Uterus (tissue), 4 donors: ENCODE data around the gene ZNF100. TPM values are rescaled to one million over a fixed set of nuclear protein-coding genes. Genes with fewer than 3 reads are reported as not detected.
"Not testable (repeated sequence)": the region's sequence is repeated elsewhere in the genome, so short reads cannot be mapped to it uniquely, and the experiment has no call there.

ENCODE experiments used
- DNase-seq, 2 donors: peaks; one replicate each; pipeline ENCODE4 v3.0.0-alpha.2; 2019 to 2020
- H3K27ac ChIP-seq, 2 donors: fragments of 200-600 bp; sonication (generic); 1 replicate in 1 of 2; 2 replicates in 1 of 2; pipeline ENCODE4 v1.5.1; 2016 to 2018
- H3K27me3 ChIP-seq, 2 donors: fragments of 200-600 bp; sonication (generic); one replicate each; pipeline ENCODE4 v1.5.1; 2018 to 2019; ENCODE audit warnings: control low read depth in 1 of 2
- H3K36me3 ChIP-seq, 2 donors: fragments of 200-600 bp; sonication (generic); one replicate each; pipeline ENCODE4 v1.5.1; 2019; ENCODE audit warnings: control low read depth in 1 of 2
- H3K4me1 ChIP-seq, 2 donors: fragments of 200-600 bp; sonication (generic); one replicate each; pipeline ENCODE4 v1.5.1; 2018 to 2019; ENCODE audit warnings: control low read depth in 1 of 2
- H3K4me3 ChIP-seq, 2 donors: fragments of 200-600 bp; sonication (generic); 1 replicate in 1 of 2; 2 replicates in 1 of 2; pipeline ENCODE4 v1.5.1; 2018 to 2019; ENCODE audit warnings: mild to moderate bottlenecking in 1 of 2
- H3K9me3 ChIP-seq, 2 donors: fragments of 200-600 bp; sonication (generic); one replicate each; pipeline ENCODE4 v1.5.1; 2019; ENCODE audit warnings: control low read depth in 1 of 2
- CTCF ChIP-seq, 4 experiments: fragments of 200-600 bp in 2 of 4; fragments of 450-650 bp in 2 of 4; sonication (generic) in 2 of 4; IDR thresholded peaks; one replicate each; pipeline ENCODE4 v1.5.1; 2016 to 2019; ENCODE audit warnings: antibody characterized with exemption in 4 of 4, mild to moderate bottlenecking in 2 of 4, moderate library complexity in 1 of 4
- POLR2A ChIP-seq, 2 donors: fragments of 450-650 bp; IDR thresholded peaks; one replicate each; pipeline ENCODE4 v1.6.1; 2016; ENCODE audit warnings: antibody characterized with exemption in 2 of 2, mild to moderate bottlenecking in 1 of 2, moderate library complexity in 1 of 2
- intact Hi-C: fragments of 100-400 bp; cut with DNase I; formaldehyde crosslinking; loops from one replicate; pipeline ENCODE4 v1.15.1; 2023; ENCODE audit warnings: low total_unique reads
- total RNA-seq, 4 donors: library from RNA; depleted of rRNA in 3 of 4; stranded (reverse); fragments of >200 nt in 3 of 4; gene quantifications; one replicate each; pipeline versions ENCODE4 v1.1.0 to v1.2.4, GENCODE V29; 2014 to 2023
- donor health status: DM: yes; HTN: yes; CAD: no.

The ZNF100 gene
- total RNA-seq, 4 donors from 2014 or later = 7.2 to 18.0 (median 14.3) TPM

GRCh38 chr19:21749090-21749489 is 18.3 kb downstream of the ZNF100 start:
- Histone ChIP-seq H3K36me3 (no peaks in the 10 kb centered on the region), H3K27ac (no peak overlapping the region), H3K4me3 (no peak overlapping the region), H3K27me3 (no peaks in the 10 kb centered on the region), H3K4me1 (peaks cover 0 to 3% of the 10 kb centered on the region in 2 donors), H3K9me3 (no peaks in the 10 kb centered on the region)
- DNase-seq = no peak
- intact Hi-C loops = no loop called here
- TF ChIP-seq POLR2A (IDR thresholded peaks at IDR 0.05) = no peak
- TF ChIP-seq CTCF (IDR thresholded peaks at IDR 0.05) = no peak

GRCh38 chr19:21748088-21748487 is 19.3 kb downstream of the ZNF100 start:
- Histone ChIP-seq H3K27me3 (no peaks in the 10 kb centered on the region), H3K4me1 (peaks cover 0 to 3% of the 10 kb centered on the region in 2 donors), H3K4me3 (no peak overlapping the region), H3K27ac (no peak overlapping the region), H3K9me3 (no peaks in the 10 kb centered on the region), H3K36me3 (no peaks in the 10 kb centered on the region)
- TF ChIP-seq CTCF (IDR thresholded peaks at IDR 0.05) (no peak), POLR2A (IDR thresholded peaks at IDR 0.05) (no peak)
- intact Hi-C loops = no loop called here
- no peak for DNase-seq

- Histone ChIP-seq H3K27me3 (no peaks in the 10 kb centered on the region), H3K27ac (no peak overlapping the region), H3K4me1 (no peaks in the 10 kb centered on the region), H3K4me3 (no peak overlapping the region), H3K9me3 (no peaks in the 10 kb centered on the region), H3K36me3 (no peaks in the 10 kb centered on the region)
- intact Hi-C loops = no loop called here
- TF ChIP-seq CTCF (IDR thresholded peaks at IDR 0.05) (no peak), POLR2A (IDR thresholded peaks at IDR 0.05) (no peak)
- DNase-seq = no peak
Measured at GRCh38 chr19:21740559-21740958, 26.8 kb downstream of the ZNF100 start.

GRCh38 chr19:21726942-21727747 is 40.2 kb downstream of the ZNF100 start:
- H3K27ac ChIP-seq, H3K27me3 ChIP-seq, H3K4me3 ChIP-seq, DNase-seq, H3K4me1 ChIP-seq, H3K36me3 ChIP-seq, intact Hi-C loops: not testable (repeated sequence)
- peaks cover 0 to 23% of the 10 kb centered on the region in 2 donors for H3K9me3 ChIP-seq

- Histone ChIP-seq H3K36me3 (no peaks in the 10 kb centered on the region), H3K4me3 (no peak overlapping the region), H3K27ac (no peak overlapping the region), H3K9me3 (no peaks in the 10 kb centered on the region), H3K27me3 (no peaks in the 10 kb centered on the region), H3K4me1 (no peaks in the 10 kb centered on the region)
- no peak for TF ChIP-seq POLR2A (IDR thresholded peaks at IDR 0.05)
- no peak for TF ChIP-seq CTCF (IDR thresholded peaks at IDR 0.05)
- no peak for DNase-seq
- intact Hi-C loops = no loop called here
Measured at GRCh38 chr19:21713761-21714160, 53.6 kb downstream of the ZNF100 start.
